Kidney epithelial cell (primary cell): ENCODE data around the gene SLC12A3. TPM values are rescaled to one million over a fixed set of nuclear protein-coding genes. Genes with fewer than 3 reads are reported as not detected.

Source experiments
- DNase-seq: peaks from one replicate; pipeline ENCODE4 v3.0.0-alpha.2; 2010; ENCODE audit warnings: low read depth
- H3K27me3 ChIP-seq: 2 replicates; pipeline ENCODE4 v1.6.0; 2011; ENCODE audit warnings: low read length; ENCODE audit not compliant: control insufficient read depth, insufficient read depth
- H3K36me3 ChIP-seq: 2 replicates; pipeline ENCODE4 v1.5.1; 2011; ENCODE audit warnings: low read length; ENCODE audit not compliant: control insufficient read depth, insufficient read depth
- H3K4me3 ChIP-seq: 2 replicates; pipeline ENCODE4 v1.5.1; 2011; ENCODE audit warnings: low read depth, mild to moderate bottlenecking, control low read depth, low read length
- CTCF ChIP-seq: IDR thresholded peaks from 2 replicates; pipeline ENCODE4 v1.5.1; 2011; ENCODE audit warnings: mild to moderate bottlenecking, moderate library complexity, low read length, control low read depth, inconsistent platforms; ENCODE audit not compliant: insufficient read depth, poor library complexity, severe bottlenecking
- total RNA-seq: library from RNA; depleted of rRNA; stranded (reverse); fragments of >200 nt; gene quantifications from 2 replicates; pipeline ENCODE4 v1.2.3, GENCODE V29; 2015

The SLC12A3 gene
- total RNA-seq, 1 donor from 2014 or later, result 0.08 TPM

- Histone ChIP-seq H3K27me3 (no peaks in the 10 kb centered on the region), H3K36me3 (no peaks in the 10 kb centered on the region), H3K4me3 (no peak overlapping the region)
- TF ChIP-seq CTCF, result no peak
- no peak for DNase-seq
Observed at GRCh38 chr16:56889206-56889605, 24.2 kb downstream of the SLC12A3 start.

- no peak for TF ChIP-seq CTCF
Observed at GRCh38 chr16:56891685-56892084, 26.7 kb downstream of the SLC12A3 start.

DNA sequence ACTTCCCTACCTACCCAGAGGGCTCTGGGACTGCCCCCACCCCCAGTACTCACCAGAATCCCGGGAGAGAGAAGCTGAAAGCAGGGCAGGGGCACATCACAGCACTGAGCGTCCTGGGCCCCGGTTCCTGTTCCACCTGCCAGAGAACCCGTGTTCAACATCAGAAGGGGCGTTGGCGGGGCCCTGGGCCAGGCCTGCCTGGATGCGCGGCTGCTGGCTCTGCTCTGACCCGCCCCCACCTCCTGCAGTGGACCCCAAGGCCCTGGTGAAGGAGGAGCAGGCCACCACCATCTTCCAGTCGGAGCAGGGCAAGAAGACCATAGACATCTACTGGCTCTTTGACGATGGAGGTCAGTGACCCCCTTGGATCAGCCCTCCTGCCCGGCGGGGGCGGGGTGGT, 27.7 kb downstream of the SLC12A3 start:
- no peak for TF ChIP-seq CTCF
- H3K4me3 ChIP-seq, result no peak overlapping the region
- no peak for DNase-seq

More at GRCh38 chr16:56891685-56892084, 26.7 kb downstream of the SLC12A3 start:
- Histone ChIP-seq H3K4me3 (no peak overlapping the region), H3K27me3 (no peaks in the 10 kb centered on the region), H3K36me3 (no peaks in the 10 kb centered on the region)
- no peak for DNase-seq

DNA sequence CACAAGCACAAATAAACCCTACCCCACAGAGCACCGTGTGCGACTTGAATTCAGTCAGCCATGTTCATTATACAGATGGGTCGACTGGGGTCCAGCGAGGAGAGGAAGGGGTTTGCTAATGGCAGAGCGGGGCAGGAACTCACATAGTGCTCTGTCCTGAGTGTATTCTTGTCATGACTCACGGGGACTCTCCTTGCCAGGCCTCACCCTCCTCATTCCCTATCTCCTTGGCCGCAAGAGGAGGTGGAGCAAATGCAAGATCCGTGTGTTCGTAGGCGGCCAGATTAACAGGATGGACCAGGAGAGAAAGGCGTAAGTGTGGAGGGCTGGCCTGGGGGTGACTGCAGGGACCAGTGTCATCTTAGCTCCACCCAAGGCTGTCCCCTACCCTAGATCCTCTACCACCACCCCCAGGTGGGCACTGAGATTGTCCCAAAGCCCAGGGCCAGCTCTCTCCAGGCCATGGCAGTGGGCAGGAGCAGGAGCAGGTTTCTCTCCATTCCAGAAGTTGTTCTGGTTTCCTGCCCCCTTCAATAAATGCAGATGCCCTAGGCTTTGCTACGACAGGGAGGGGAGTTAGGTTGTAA, 29.4 kb downstream of the SLC12A3 start:
- Histone ChIP-seq H3K4me3 (no peak overlapping the region), H3K27me3 (no peaks in the 10 kb centered on the region), H3K36me3 (no peaks in the 10 kb centered on the region)
- DNase-seq, result no peak
- TF ChIP-seq CTCF, result no peak

More for the DNA sequence above, 27.7 kb downstream of the SLC12A3 start:
- H3K36me3 ChIP-seq, result no peaks in the 10 kb centered on the region
- no peaks in the 10 kb centered on the region for H3K27me3 ChIP-seq

DNA sequence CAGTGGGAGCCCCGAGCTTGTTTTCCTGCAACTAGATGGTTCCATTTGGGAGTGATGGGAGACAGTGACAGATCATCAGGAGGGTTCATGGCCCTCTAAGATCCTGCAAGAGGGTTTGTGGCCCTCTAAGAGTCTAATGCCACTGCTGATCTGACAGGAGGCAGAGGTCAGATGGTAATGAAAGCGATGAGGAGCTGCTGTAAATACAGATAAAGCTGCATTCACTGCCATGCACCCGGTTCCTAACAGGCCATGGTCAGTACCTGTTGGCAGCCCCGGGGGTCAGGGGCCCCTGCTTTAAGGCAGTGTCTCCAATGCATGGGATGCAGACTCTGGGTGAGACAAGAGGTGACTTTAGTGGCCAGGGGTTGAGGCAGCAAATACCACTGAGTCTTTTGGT, 30.8 kb downstream of the SLC12A3 start:
- Histone ChIP-seq H3K36me3 (no peaks in the 10 kb centered on the region), H3K27me3 (no peaks in the 10 kb centered on the region), H3K4me3 (no peak overlapping the region)
- no peak for TF ChIP-seq CTCF
- no peak for DNase-seq

DNA sequence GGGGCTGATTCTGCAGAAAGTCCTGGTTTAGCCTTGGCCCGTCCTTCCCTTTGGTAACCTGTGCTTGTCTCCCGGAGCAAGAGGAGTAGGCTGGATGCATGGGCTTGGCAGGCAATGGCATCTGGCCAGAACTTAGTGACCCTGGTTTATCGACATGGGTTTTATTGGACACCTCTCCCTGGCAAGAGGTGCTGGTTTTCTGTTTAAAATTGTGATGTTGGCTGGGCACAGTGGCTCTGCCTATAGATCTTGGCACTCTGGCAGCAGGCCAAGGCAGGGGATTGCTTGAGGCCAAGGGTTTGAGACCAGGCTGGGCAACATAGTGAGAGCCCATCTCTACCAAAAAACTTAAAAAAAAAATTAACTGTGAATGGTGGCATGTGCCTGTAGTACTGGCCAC, 31.2 kb downstream of the SLC12A3 start:
- H3K36me3 ChIP-seq, result no peaks in the 10 kb centered on the region
- no peak for TF ChIP-seq CTCF
- no peak overlapping the region for H3K4me3 ChIP-seq
- H3K27me3 ChIP-seq, result no peaks in the 10 kb centered on the region
- no peak for DNase-seq
